Measurements from ENCODE around the gene MTURN.

MTURN gene

DNA sequence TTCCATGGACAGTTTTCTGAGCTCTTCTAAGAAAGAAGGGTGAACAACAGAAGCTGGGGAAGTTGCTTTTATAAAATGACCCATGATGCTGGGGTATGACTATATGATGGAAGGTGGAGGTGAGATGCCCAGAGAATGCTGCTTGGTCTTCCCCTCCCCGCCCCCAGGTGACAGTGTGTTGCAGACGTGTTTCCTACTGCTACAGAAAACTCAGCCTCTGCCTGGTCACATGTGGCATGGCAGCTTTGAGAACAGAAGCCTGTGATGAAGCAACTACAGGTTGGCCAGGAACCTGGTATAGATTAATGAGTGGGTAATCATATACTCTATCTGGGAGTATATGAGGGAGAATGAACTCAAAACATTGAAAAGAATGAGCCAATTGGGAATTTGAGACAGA lies 67.1 kb downstream of the MTURN start:
- Histone ChIP-seq H3K4me2 (ENCODE audit: low read depth, low read length, poor library complexity, severe bottlenecking) (peak overlapping the region; percentile 45), H3F3A (ENCODE audit: insufficient read depth) (peaks cover 4% of the 10 kb centered on the region; the same call in 1 of the 2 replicates), H3K79me2 (ENCODE audit: insufficient read depth, low read length) (no peaks in the 10 kb centered on the region), H3K9me3 (ENCODE audit: insufficient read depth, low read length) (peaks cover 18% of the 10 kb centered on the region; the same call in 1 of the 2 replicates), H3K9ac (ENCODE audit: low read length) (peak overlapping the region; percentile 31; the same call in 1 of the 2 replicates), H3K9me2 (replicated peaks; ENCODE audit: insufficient read depth, low read length) (no peaks in the 10 kb centered on the region), H2AFZ (ENCODE audit: low read depth, low read length, severe bottlenecking) (peak overlapping the region; percentile 60), H4K20me1 (ENCODE audit: low read depth, low read length) (no peaks in the 10 kb centered on the region), H3K27me3 (ENCODE audit: low read length) (no peaks in the 10 kb centered on the region), H3K4me3 (ENCODE audit: insufficient read depth, low read length, poor library complexity, severe bottlenecking) (no peak overlapping the region), H3K36me3 (ENCODE audit: low read length) (peaks cover under 1% of the 10 kb centered on the region; the same call in 1 of the 2 replicates), H3K27ac (ENCODE audit: low read depth, low read length) (peak overlapping the region; percentile 80)
- no peak for TF ChIP-seq EZH2phosphoT487 (conservative IDR thresholded peaks at IDR 0.05; ENCODE audit: low read length)
- no peak for TF ChIP-seq CTCF (IDR thresholded peaks at IDR 0.05; ENCODE audit: insufficient read depth, low read length, poor library complexity, severe bottlenecking)

DNA sequence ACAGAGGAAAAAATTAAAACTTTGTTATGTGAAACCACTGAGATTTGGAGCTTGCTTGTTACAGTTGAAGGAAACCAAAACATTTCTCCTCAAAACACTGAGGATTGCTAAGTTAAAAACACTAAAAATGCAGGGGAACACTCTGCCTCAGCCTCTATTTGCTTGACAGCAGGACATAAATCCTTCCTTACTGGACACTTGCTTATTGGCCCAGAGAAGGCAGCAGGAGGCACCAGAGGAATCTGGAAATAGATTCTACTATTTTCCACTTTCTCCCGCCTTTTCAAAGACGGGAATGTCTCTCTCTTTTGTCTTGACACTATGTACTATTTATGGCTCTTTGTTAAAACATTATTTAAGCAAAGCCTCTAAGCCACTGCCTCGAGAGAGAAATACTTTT lies 67.9 kb downstream of the MTURN start:
- no peak for TF ChIP-seq EZH2phosphoT487 (conservative IDR thresholded peaks at IDR 0.05; ENCODE audit: low read length)
- TF ChIP-seq CTCF (IDR thresholded peaks at IDR 0.05; ENCODE audit: insufficient read depth, low read length, poor library complexity, severe bottlenecking) = no peak
- peak overlapping the region; percentile 60 for H2AFZ ChIP-seq (ENCODE audit: low read depth, low read length, severe bottlenecking)
- H3K36me3 ChIP-seq (ENCODE audit: low read length) = no peaks in the 10 kb centered on the region
- no peaks in the 10 kb centered on the region for H3K79me2 ChIP-seq (ENCODE audit: insufficient read depth, low read length)
- no peaks in the 10 kb centered on the region for H3K27me3 ChIP-seq (ENCODE audit: low read length)
- H3K9ac ChIP-seq (ENCODE audit: low read length) = peak overlapping the region; percentile 31; the same call in 1 of the 2 replicates
- H3K4me3 ChIP-seq (ENCODE audit: insufficient read depth, low read length, poor library complexity, severe bottlenecking) = no peak overlapping the region
- H4K20me1 ChIP-seq (ENCODE audit: low read depth, low read length) = no peaks in the 10 kb centered on the region
- peak overlapping the region; percentile 45 for H3K4me2 ChIP-seq (ENCODE audit: low read depth, low read length, poor library complexity, severe bottlenecking)
- H3K9me3 ChIP-seq (ENCODE audit: insufficient read depth, low read length) = peaks cover 10% of the 10 kb centered on the region; the same call in 1 of the 2 replicates
- peaks cover 4% of the 10 kb centered on the region; the same call in 1 of the 2 replicates for H3F3A ChIP-seq (ENCODE audit: insufficient read depth)
- peak overlapping the region; percentile 80 for H3K27ac ChIP-seq (ENCODE audit: low read depth, low read length)
- H3K9me2 ChIP-seq (replicated peaks; ENCODE audit: insufficient read depth, low read length) = no peaks in the 10 kb centered on the region

DNA sequence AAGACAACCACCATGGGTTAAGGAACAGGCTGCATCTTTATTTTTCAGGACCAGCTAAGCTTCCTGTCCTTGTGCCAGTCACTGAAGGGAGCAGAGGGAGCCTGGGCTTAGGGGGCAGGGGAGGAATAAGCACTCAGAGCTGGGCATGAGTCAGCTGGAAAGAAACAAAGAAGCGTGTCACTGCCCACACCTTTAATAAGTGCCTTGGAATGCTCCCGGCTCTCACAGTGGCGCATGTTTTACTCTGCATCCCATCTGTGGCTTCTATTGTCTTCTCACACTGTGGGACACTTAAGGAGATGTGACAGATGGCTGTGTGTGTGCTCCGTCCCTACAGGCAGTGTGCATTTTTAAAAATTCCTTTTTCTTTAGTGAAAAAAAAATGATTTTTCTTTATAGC lies 71.7 kb downstream of the MTURN start:
- Histone ChIP-seq H3K4me3 (ENCODE audit: insufficient read depth, low read length, poor library complexity, severe bottlenecking) (no peak overlapping the region), H3K79me2 (ENCODE audit: insufficient read depth, low read length) (no peaks in the 10 kb centered on the region), H3K9me2 (replicated peaks; ENCODE audit: insufficient read depth, low read length) (no peaks in the 10 kb centered on the region), H3K4me2 (ENCODE audit: low read depth, low read length, poor library complexity, severe bottlenecking) (no peak overlapping the region), H2AFZ (ENCODE audit: low read depth, low read length, severe bottlenecking) (no peak overlapping the region), H4K20me1 (ENCODE audit: low read depth, low read length) (no peaks in the 10 kb centered on the region), H3K36me3 (ENCODE audit: low read length) (no peaks in the 10 kb centered on the region), H3K9me3 (ENCODE audit: insufficient read depth, low read length) (no peaks in the 10 kb centered on the region), H3F3A (ENCODE audit: insufficient read depth) (no peaks in the 10 kb centered on the region), H3K27ac (ENCODE audit: low read depth, low read length) (no peak overlapping the region), H3K9ac (ENCODE audit: low read length) (no peak overlapping the region), H3K27me3 (ENCODE audit: low read length) (no peaks in the 10 kb centered on the region)
- TF ChIP-seq EZH2phosphoT487 (conservative IDR thresholded peaks at IDR 0.05; ENCODE audit: low read length) = no peak
- TF ChIP-seq CTCF (IDR thresholded peaks at IDR 0.05; ENCODE audit: insufficient read depth, low read length, poor library complexity, severe bottlenecking) = no peak
